Measurements from ENCODE around the gene LATS1. TPM values are rescaled to one million over a fixed set of nuclear protein-coding genes. Genes with fewer than 3 reads are reported as not detected.
"Not testable (repeated sequence)": the region's sequence is repeated elsewhere in the genome, so short reads cannot be mapped to it uniquely, and the experiment has no call there.

LATS1 gene
- total RNA-seq, 1 experiment from 2014 or later: 15.4 TPM

- no peak for DNase-seq
- H3K79me2 ChIP-seq (ENCODE audit: low read depth): no peaks in the 10 kb centered on the region
- H3K9me3 ChIP-seq (ENCODE audit: insufficient read depth, low read depth): no peaks in the 10 kb centered on the region
- peaks cover 5% of the 10 kb centered on the region; the same call in 1 of the 2 replicates for H4K20me1 ChIP-seq (ENCODE audit: insufficient read depth)
- no peaks in the 10 kb centered on the region for H3K36me3 ChIP-seq (ENCODE audit: low read depth)
- no peak overlapping the region for H3K27ac ChIP-seq
- POLR2A ChIA-PET (ENCODE audit: unreplicated experiment): no interaction called here
- no peak for TF ChIP-seq CTCF (conservative IDR thresholded peaks at IDR 0.05)
- TF ChIP-seq EZH2 (IDR thresholded peaks at IDR 0.05; ENCODE audit: low read depth): no peak
- H2AFZ ChIP-seq: no peak overlapping the region
- intact Hi-C loops (cut with micrococcal nuclease; ENCODE audit: unreplicated experiment): no loop called here
- no peaks in the 10 kb centered on the region for H3K9me2 ChIP-seq (ENCODE audit: insufficient read depth)
- BruUV-seq (replicated peaks): no TSS peak
- CTCF ChIA-PET: no interaction called here
- H3K4me3 ChIP-seq: no peak overlapping the region
- no peaks in the 10 kb centered on the region for H3K27me3 ChIP-seq (ENCODE audit: insufficient read depth, low read depth)
- H3K4me2 ChIP-seq: no peak overlapping the region
- peaks cover 5% of the 10 kb centered on the region; the same call in 1 of the 2 replicates for H3F3A ChIP-seq (ENCODE audit: insufficient read depth, low read depth)
- no peaks in the 10 kb centered on the region for H3K4me1 ChIP-seq (replicated peaks; ENCODE audit: insufficient read depth)
Observed at GRCh38 chr6:149686230-149686629, 31.7 kb downstream of the LATS1 start.

- Histone ChIP-seq H3K4me3 (no peak overlapping the region), H2AFZ (no peak overlapping the region), H3K4me1 (replicated peaks; ENCODE audit: insufficient read depth) (no peaks in the 10 kb centered on the region), H3K36me3 (ENCODE audit: low read depth) (0 out of 2 replicates have a peak, but pooled peaks cover 3% of the 10 kb centered on the region), H3K79me2 (ENCODE audit: low read depth) (no peaks in the 10 kb centered on the region), H3K27ac (no peak overlapping the region), H3K4me2 (no peak overlapping the region), H3F3A (ENCODE audit: insufficient read depth, low read depth) (no peaks in the 10 kb centered on the region), H4K20me1 (ENCODE audit: insufficient read depth) (peaks cover 5% of the 10 kb centered on the region; the same call in 1 of the 2 replicates), H3K9me2 (ENCODE audit: insufficient read depth) (no peaks in the 10 kb centered on the region), H3K9me3 (ENCODE audit: insufficient read depth, low read depth) (no peaks in the 10 kb centered on the region), H3K27me3 (ENCODE audit: insufficient read depth, low read depth) (no peaks in the 10 kb centered on the region)
- BruUV-seq (replicated peaks): no TSS peak
- TF ChIP-seq EZH2 (IDR thresholded peaks at IDR 0.05; ENCODE audit: low read depth): no peak
- TF ChIP-seq CTCF (conservative IDR thresholded peaks at IDR 0.05): no peak
- ChIA-PET CTCF (no interaction called here), POLR2A (ENCODE audit: unreplicated experiment) (no interaction called here)
- DNase-seq: no peak
- intact Hi-C loops (cut with micrococcal nuclease; ENCODE audit: unreplicated experiment): no loop called here
Observed at GRCh38 chr6:149683256-149683859, 34.5 kb downstream of the LATS1 start.

GRCh38 chr6:149681845-149682244, 36.1 kb downstream of the LATS1 start:
- H3K9me3 ChIP-seq (ENCODE audit: insufficient read depth, low read depth); H3K4me3 ChIP-seq; intact Hi-C loops (cut with micrococcal nuclease; ENCODE audit: unreplicated experiment); H3K4me1 ChIP-seq (replicated peaks; ENCODE audit: insufficient read depth); BruUV-seq (replicated peaks); CTCF ChIA-PET; H4K20me1 ChIP-seq (ENCODE audit: insufficient read depth); DNase-seq; H3K4me2 ChIP-seq; H3K27me3 ChIP-seq (ENCODE audit: insufficient read depth, low read depth); H3F3A ChIP-seq (ENCODE audit: insufficient read depth, low read depth); POLR2A ChIA-PET (ENCODE audit: unreplicated experiment); H3K27ac ChIP-seq; H3K9me2 ChIP-seq (ENCODE audit: insufficient read depth); H3K79me2 ChIP-seq (ENCODE audit: low read depth); H3K36me3 ChIP-seq (ENCODE audit: low read depth); H2AFZ ChIP-seq: not testable (repeated sequence)

GRCh38 chr6:149681209-149681608, 36.7 kb downstream of the LATS1 start:
- ChIA-PET POLR2A (ENCODE audit: unreplicated experiment) (no interaction called here), CTCF (no interaction called here)
- Histone ChIP-seq H3K9me2 (ENCODE audit: insufficient read depth) (no peaks in the 10 kb centered on the region), H3K4me3 (no peak overlapping the region), H3F3A (ENCODE audit: insufficient read depth, low read depth) (no peaks in the 10 kb centered on the region), H3K79me2 (ENCODE audit: low read depth) (no peaks in the 10 kb centered on the region), H3K9me3 (ENCODE audit: insufficient read depth, low read depth) (no peaks in the 10 kb centered on the region), H3K4me2 (no peak overlapping the region), H3K4me1 (replicated peaks; ENCODE audit: insufficient read depth) (no peaks in the 10 kb centered on the region), H3K27me3 (ENCODE audit: insufficient read depth, low read depth) (no peaks in the 10 kb centered on the region), H4K20me1 (ENCODE audit: insufficient read depth) (peaks cover 2% of the 10 kb centered on the region; the same call in 1 of the 2 replicates), H3K27ac (no peak overlapping the region), H3K36me3 (ENCODE audit: low read depth) (0 out of 2 replicates have a peak, but pooled peaks cover 3% of the 10 kb centered on the region), H2AFZ (no peak overlapping the region)
- intact Hi-C loops (cut with micrococcal nuclease; ENCODE audit: unreplicated experiment): no loop called here
- BruUV-seq (replicated peaks): no TSS peak
- TF ChIP-seq EZH2 (IDR thresholded peaks at IDR 0.05; ENCODE audit: low read depth) (no peak), CTCF (conservative IDR thresholded peaks at IDR 0.05) (no peak)
- DNase-seq: no peak
